Stomach (tissue), 4 donors: ENCODE measurements around the gene IGSF3.
"Not testable (repeated sequence)": the region's sequence is repeated elsewhere in the genome, so short reads cannot be mapped to it uniquely, and the experiment has no call there.

Source experiments
- EP300 ChIP-seq: sonication (generic); formaldehyde crosslinking; IDR thresholded peaks from one replicate; pipeline ENCODE4 v1.6.1; 2017; ENCODE audit warnings: antibody characterized with exemption
- POLR2A ChIP-seq, 4 donors: fragments of 450-650 bp; IDR thresholded peaks; one replicate each; pipeline ENCODE4 v1.6.1; 2016; ENCODE audit warnings: antibody characterized with exemption in 4 of 4, control low read depth in 2 of 4, mild to moderate bottlenecking in 1 of 4, moderate library complexity in 1 of 4
- TF ChIP-seq, protein P1 (sequence below), 7 experiments: fragments of 450-650 bp in 4 of 7; fragments of 200-600 bp in 3 of 7; sonication (generic) in 3 of 7; IDR thresholded peaks; one replicate each; pipeline ENCODE4 v1.5.1; 2016 to 2019; ENCODE audit warnings: antibody characterized with exemption in 7 of 7, control low read depth in 2 of 7, mild to moderate bottlenecking in 1 of 7

- TF ChIP-seq, protein P1, sequence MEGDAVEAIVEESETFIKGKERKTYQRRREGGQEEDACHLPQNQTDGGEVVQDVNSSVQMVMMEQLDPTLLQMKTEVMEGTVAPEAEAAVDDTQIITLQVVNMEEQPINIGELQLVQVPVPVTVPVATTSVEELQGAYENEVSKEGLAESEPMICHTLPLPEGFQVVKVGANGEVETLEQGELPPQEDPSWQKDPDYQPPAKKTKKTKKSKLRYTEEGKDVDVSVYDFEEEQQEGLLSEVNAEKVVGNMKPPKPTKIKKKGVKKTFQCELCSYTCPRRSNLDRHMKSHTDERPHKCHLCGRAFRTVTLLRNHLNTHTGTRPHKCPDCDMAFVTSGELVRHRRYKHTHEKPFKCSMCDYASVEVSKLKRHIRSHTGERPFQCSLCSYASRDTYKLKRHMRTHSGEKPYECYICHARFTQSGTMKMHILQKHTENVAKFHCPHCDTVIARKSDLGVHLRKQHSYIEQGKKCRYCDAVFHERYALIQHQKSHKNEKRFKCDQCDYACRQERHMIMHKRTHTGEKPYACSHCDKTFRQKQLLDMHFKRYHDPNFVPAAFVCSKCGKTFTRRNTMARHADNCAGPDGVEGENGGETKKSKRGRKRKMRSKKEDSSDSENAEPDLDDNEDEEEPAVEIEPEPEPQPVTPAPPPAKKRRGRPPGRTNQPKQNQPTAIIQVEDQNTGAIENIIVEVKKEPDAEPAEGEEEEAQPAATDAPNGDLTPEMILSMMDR (IDR thresholded peaks at IDR 0.05), result not testable (repeated sequence)
- TF ChIP-seq POLR2A (IDR thresholded peaks at IDR 0.05); EP300: not testable (repeated sequence)
Measured at GRCh38 chr1:116631996-116632925, 35.3 kb downstream of the IGSF3 start.
